BJ (cell line): ENCODE data around the gene ATP6V0E2. TPM values are rescaled to one million over a fixed set of nuclear protein-coding genes. Genes with fewer than 3 reads are reported as not detected.
A peak's percentile ranks its signal among the peaks of the same experiment; 100 is the strongest.

ENCODE experiments used
- CTCF ChIA-PET: fragments of 350-600 bp; formaldehyde crosslinking; extraction: SDS; loops from one replicate; lab custom pipeline; 2021; ENCODE audit warnings: antibody characterized with exemption, inconsistent platforms; lab: Yijun Ruan, JAX
- POLR2A ChIA-PET: fragments of 300-600 bp; sonication (Branson Sonifier 250); formaldehyde crosslinking; extraction: SDS; loops from one replicate; lab custom pipeline; 2021; ENCODE audit warnings: antibody characterized with exemption; lab: Charles Lee
- DNase-seq: peaks from one replicate; pipeline ENCODE4 v3.0.0-alpha.2; 2011; ENCODE audit warnings: low read depth
- H3K27me3 ChIP-seq: 2 replicates; pipeline ENCODE4 v1.6.0; 2011; ENCODE audit warnings: low read length; ENCODE audit not compliant: control insufficient read depth, insufficient read depth
- H3K36me3 ChIP-seq: 2 replicates; pipeline ENCODE4 v1.5.1; 2011; ENCODE audit warnings: low read length; ENCODE audit not compliant: control insufficient read depth, insufficient read depth
- H3K4me3 ChIP-seq: 2 replicates; pipeline ENCODE4 v1.5.1; 2011; ENCODE audit warnings: low read depth, mild to moderate bottlenecking, control low read depth, low read length
- polyA plus RNA-seq: library from polyadenylated mRNA; depleted of rRNA; stranded (reverse); fragments of >200 nt; gene quantifications from 2 replicates; pipeline ENCODE4 v1.2.3, GENCODE V29; 2011
- TF ChIP-seq, protein P1 (sequence below): IDR thresholded peaks from 2 replicates; pipeline ENCODE4 v1.5.1; 2011; ENCODE audit warnings: low read depth, mild to moderate bottlenecking, control low read depth, inconsistent platforms, low read length, moderate library complexity; ENCODE audit not compliant: insufficient read depth

ATP6V0E2 gene
- polyA plus RNA-seq, 1 experiment: 17.7 TPM

DNA sequence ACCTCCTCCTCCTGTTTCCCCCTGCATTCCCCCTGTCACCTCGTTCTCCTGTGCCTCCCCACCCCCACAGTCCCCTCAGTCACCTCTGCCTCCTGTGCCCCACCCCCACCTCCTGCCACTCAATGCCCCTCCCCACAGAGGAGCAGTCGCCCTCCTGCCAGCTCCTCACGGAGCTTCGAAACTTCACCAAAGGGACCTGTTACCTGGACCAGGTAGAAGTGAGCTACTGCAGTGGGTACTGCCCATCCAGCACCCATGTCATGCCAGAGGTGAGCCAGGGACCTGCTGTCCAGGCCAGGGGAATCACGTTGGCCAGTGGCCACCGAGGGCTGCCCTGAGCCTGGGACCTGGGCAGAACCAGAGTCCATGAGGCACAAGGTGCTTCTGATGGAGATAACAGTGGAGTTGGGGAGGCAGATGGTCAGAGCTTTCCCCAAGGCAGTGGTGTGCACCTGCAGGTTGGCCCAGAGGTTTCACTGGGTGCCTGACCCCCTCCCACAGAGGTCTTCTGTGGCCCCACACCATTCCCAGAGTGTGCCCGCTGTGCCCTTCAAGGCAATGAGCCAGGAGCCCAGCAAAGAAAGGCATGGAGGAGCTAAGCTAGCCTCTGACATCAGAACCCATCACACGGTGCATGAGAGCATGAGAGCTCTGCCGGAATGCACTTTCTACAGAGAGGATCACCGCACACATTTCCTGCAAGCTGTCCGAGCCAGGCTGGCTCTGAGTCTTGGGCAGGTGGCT, 42.6 kb upstream of the ATP6V0E2 start:
- DNase-seq: no peak
- POLR2A ChIA-PET: no interaction called here
- CTCF ChIA-PET: no interaction called here
- Histone ChIP-seq H3K4me3 (no peak overlapping the region), H3K27me3 (peaks cover 15% of the 10 kb centered on the region), H3K36me3 (no peaks in the 10 kb centered on the region)
- TF ChIP-seq, protein P1, sequence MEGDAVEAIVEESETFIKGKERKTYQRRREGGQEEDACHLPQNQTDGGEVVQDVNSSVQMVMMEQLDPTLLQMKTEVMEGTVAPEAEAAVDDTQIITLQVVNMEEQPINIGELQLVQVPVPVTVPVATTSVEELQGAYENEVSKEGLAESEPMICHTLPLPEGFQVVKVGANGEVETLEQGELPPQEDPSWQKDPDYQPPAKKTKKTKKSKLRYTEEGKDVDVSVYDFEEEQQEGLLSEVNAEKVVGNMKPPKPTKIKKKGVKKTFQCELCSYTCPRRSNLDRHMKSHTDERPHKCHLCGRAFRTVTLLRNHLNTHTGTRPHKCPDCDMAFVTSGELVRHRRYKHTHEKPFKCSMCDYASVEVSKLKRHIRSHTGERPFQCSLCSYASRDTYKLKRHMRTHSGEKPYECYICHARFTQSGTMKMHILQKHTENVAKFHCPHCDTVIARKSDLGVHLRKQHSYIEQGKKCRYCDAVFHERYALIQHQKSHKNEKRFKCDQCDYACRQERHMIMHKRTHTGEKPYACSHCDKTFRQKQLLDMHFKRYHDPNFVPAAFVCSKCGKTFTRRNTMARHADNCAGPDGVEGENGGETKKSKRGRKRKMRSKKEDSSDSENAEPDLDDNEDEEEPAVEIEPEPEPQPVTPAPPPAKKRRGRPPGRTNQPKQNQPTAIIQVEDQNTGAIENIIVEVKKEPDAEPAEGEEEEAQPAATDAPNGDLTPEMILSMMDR: no peak

DNA sequence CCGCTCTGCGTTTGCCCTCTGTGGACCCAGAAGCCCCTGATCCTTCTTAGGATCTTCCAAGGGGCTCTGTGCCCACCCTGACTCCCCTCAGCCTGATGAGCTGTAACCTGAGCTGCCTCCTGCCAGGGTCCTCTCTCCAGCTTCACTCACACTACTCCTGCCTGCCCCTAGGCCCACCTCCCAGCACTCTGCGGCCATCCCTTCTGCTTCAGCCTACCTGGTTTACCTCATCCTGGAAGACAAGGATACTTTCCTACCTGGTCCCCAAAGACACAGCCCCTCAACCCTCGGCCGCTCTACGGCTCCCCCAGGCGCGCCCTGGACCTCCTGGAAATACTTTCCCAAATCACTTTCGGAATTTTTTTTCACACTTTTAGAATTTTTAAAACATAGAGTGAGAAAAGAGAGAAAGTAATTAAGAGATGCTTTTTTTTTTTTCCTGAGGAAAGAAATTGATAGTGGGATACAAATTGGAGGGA, 42.0 kb upstream of the ATP6V0E2 start:
- POLR2A ChIA-PET: no interaction called here
- CTCF ChIA-PET: no interaction called here

DNA sequence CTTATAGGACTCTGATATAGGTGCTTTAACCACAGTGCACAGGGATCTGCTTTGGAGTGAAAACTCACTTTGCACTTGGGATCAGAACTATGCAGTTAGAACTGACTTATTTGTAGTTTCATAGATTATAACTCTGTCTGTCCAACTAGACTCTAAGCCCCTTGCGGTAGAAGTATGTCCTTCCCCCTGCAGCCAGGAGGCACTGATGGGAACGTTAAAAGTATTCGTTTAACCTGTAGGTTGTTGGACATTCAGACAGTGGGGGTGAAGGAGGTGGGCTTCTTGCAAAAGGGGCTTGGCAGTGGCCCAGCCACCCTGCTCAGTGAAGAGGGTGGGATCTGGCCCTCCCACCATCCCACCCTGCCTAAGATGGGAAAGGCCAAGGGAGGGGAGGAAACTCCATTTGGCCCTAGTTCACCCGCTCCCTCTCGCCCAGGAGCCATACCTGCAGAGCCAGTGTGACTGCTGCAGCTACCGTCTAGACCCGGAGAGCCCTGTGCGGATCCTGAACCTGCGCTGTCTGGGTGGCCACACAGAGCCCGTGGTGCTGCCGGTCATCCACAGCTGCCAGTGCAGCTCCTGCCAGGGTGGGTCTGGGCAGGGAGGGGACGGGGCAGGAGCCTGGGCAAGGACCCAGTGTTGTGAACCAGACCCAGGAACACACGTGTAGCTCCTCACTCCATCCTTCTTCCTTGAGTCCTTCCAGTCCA, 41.3 kb upstream of the ATP6V0E2 start:
- Histone ChIP-seq H3K4me3 (no peak overlapping the region), H3K36me3 (no peaks in the 10 kb centered on the region), H3K27me3 (peaks cover 15% of the 10 kb centered on the region)
- POLR2A ChIA-PET: no interaction called here
- no peak for DNase-seq
- CTCF ChIA-PET: no interaction called here
- TF ChIP-seq, protein P1: 0 out of 2 replicates have a peak, but pooled peaks have one; percentile 2

More for the DNA sequence above, 42.0 kb upstream of the ATP6V0E2 start:
- no peak for DNase-seq
- H3K27me3 ChIP-seq: peaks cover 15% of the 10 kb centered on the region
- TF ChIP-seq, protein P1: no peak
- no peak overlapping the region for H3K4me3 ChIP-seq
- no peaks in the 10 kb centered on the region for H3K36me3 ChIP-seq

DNA sequence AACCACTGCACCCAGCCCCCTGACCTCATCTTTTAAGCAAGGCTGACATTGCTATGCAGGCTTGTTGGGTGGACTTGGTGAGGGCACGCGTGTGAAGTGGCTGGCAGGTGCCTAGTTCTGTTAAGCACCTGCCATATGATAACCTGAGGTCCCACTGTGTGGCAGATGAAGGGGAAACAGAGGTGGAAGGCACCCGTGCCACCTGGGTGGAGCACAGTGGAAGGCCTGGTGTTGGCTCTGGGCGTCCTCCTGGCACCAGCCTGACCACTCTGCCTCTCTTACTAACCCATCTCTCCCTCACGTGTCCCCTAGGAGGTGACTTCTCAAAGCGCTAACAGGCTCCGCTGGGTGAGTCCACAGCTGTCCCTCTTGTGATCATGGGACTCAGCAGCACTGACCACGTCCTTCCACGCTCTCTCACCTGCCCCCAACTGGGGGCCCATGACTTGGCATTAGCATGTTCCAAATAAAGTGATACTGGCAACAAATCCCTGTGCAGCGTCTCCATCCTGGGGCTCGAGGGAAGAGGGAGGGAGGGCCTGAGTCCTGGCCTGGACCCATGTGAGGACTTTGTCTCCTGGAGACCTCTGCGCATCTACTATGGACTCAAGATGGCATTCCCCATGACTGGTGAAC, 40.2 kb upstream of the ATP6V0E2 start:
- POLR2A ChIA-PET: no interaction called here

More for the DNA sequence above, 40.2 kb upstream of the ATP6V0E2 start:
- CTCF ChIA-PET: interaction anchor here (0.9 kb wide), 1 partner anchor 27 kb away, joined by 3 read pairs; no protein-coding TSS in a partner anchor
- DNase-seq: no peak
- H3K27me3 ChIP-seq: peaks cover 15% of the 10 kb centered on the region
- H3K4me3 ChIP-seq: no peak overlapping the region
- H3K36me3 ChIP-seq: no peaks in the 10 kb centered on the region
- TF ChIP-seq, protein P1: no peak
